ENCODE measurements around the gene TKTL1. TPM values are rescaled to one million over a fixed set of nuclear protein-coding genes. Genes with fewer than 3 reads are reported as not detected.

Gene TKTL1
- polyA plus RNA-seq, 1 donor (not counting 4 experiments of a cell fraction or from before 2014, with no cell fraction given), result not detected

GRCh38 chrX:154351183-154352011, 55.8 kb downstream of the TKTL1 start:
- H3K4me1 ChIP-seq (ENCODE audit: control insufficient read depth, extremely low read depth, insufficient read depth, low read length), result no peaks in the 10 kb centered on the region

DNA sequence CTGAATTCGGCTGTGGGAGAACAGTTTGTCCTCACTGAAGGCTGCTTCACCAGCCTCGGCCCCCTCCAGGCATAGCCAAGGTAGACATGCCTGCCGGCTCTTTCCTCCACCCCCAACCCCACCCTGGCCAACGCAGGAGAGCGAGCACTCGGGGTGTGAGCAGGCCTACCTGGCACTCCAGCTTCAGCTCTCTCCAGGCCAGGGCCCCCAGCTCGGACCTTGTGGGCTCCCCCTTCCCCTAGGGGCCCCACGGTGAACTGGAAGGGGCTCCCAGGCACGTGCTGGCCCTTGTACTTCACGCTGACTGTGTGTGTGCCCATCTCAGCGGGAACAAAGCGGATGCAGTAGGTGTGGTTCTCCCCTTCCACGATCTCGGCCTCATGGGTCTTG, 56.4 kb downstream of the TKTL1 start:
- Histone ChIP-seq H3K79me2 (ENCODE audit: control insufficient read depth, insufficient read depth, low read length) (peaks cover 2% of the 10 kb centered on the region), H3K36me3 (ENCODE audit: control insufficient read depth in 2 of 2, extremely low read depth in 1 of 2, insufficient read depth in 2 of 2, low read length in 2 of 2) (peaks cover 23 to 32% of the 10 kb centered on the region in 2 experiments), H3K4me1 (ENCODE audit: control insufficient read depth, extremely low read depth, insufficient read depth, low read length) (no peaks in the 10 kb centered on the region), H2AFZ (ENCODE audit: control insufficient read depth, low read length) (no peak overlapping the region), H3K9me1 (ENCODE audit: control insufficient read depth, extremely low read depth, insufficient read depth, low read length) (no peaks in the 10 kb centered on the region), H3K27ac (ENCODE audit: control insufficient read depth, insufficient read depth, low read length) (no peak overlapping the region), H3K4me2 (ENCODE audit: control insufficient read depth, extremely low read depth, insufficient read depth, low read depth, low read length) (no peak overlapping the region), H3K9ac (ENCODE audit: control insufficient read depth, extremely low read depth, insufficient read depth, low read length) (no peak overlapping the region), H3K27me3 (ENCODE audit: control insufficient read depth, extremely low read depth, insufficient read depth, low read length) (no peaks in the 10 kb centered on the region), H4K20me1 (ENCODE audit: control insufficient read depth, extremely low read depth, insufficient read depth, low read length) (peaks cover 35% of the 10 kb centered on the region), H3K9me3 (ENCODE audit: control insufficient read depth, low read depth, low read length) (peaks cover 3% of the 10 kb centered on the region), H3K4me3 (ENCODE audit: control insufficient read depth in 2 of 3, extremely low read depth in 1 of 3, insufficient read depth in 2 of 3, low read depth in 1 of 3, low read length in 3 of 3) (no peak overlapping the region)
- no peak for DNase-seq (ENCODE audit: low read depth, low spot score)
- FAIRE-seq, result no peak
- TF ChIP-seq EZH2 (IDR thresholded peaks at IDR 0.05; ENCODE audit: low read length) (no peak), CTCF (optimal IDR thresholded peaks at IDR 0.05 in 1 of 3, IDR thresholded peaks at IDR 0.05 in 1 of 3, conservative IDR thresholded peaks at IDR 0.05 in 1 of 3; ENCODE audit: extremely low read depth in 1 of 3, insufficient read depth in 2 of 3, low read length in 3 of 3) (no peak)
- dilution Hi-C loops (cut with MboI; ENCODE audit: extremely low pct_ligation_motif_present, low sequenced_read_pairs), result no loop called here

More at GRCh38 chrX:154351183-154352011, 55.8 kb downstream of the TKTL1 start:
- FAIRE-seq, result no peak
- Histone ChIP-seq H3K9me1 (ENCODE audit: control insufficient read depth, extremely low read depth, insufficient read depth, low read length) (no peaks in the 10 kb centered on the region), H3K9me3 (ENCODE audit: control insufficient read depth, low read depth, low read length) (peaks cover 3% of the 10 kb centered on the region), H3K9ac (ENCODE audit: control insufficient read depth, extremely low read depth, insufficient read depth, low read length) (no peak overlapping the region), H3K27me3 (ENCODE audit: control insufficient read depth, extremely low read depth, insufficient read depth, low read length) (no peaks in the 10 kb centered on the region), H3K36me3 (ENCODE audit: control insufficient read depth in 2 of 2, extremely low read depth in 1 of 2, insufficient read depth in 2 of 2, low read length in 2 of 2) (peaks cover 22 to 32% of the 10 kb centered on the region in 2 experiments), H3K4me2 (ENCODE audit: control insufficient read depth, extremely low read depth, insufficient read depth, low read depth, low read length) (no peak overlapping the region), H4K20me1 (ENCODE audit: control insufficient read depth, extremely low read depth, insufficient read depth, low read length) (peaks cover 33% of the 10 kb centered on the region), H3K4me3 (ENCODE audit: control insufficient read depth in 2 of 3, extremely low read depth in 1 of 3, insufficient read depth in 2 of 3, low read depth in 1 of 3, low read length in 3 of 3) (no peak overlapping the region), H2AFZ (ENCODE audit: control insufficient read depth, low read length) (no peak overlapping the region), H3K79me2 (ENCODE audit: control insufficient read depth, insufficient read depth, low read length) (peaks cover 2% of the 10 kb centered on the region), H3K27ac (ENCODE audit: control insufficient read depth, insufficient read depth, low read length) (no peak overlapping the region)
- TF ChIP-seq CTCF (optimal IDR thresholded peaks at IDR 0.05 in 1 of 3, IDR thresholded peaks at IDR 0.05 in 1 of 3, conservative IDR thresholded peaks at IDR 0.05 in 1 of 3; ENCODE audit: extremely low read depth in 1 of 3, insufficient read depth in 2 of 3, low read length in 3 of 3) (no peak), EZH2 (IDR thresholded peaks at IDR 0.05; ENCODE audit: low read length) (no peak)
- no peak for DNase-seq (ENCODE audit: low read depth, low spot score)
- dilution Hi-C loops (cut with MboI; ENCODE audit: extremely low pct_ligation_motif_present, low sequenced_read_pairs), result no loop called here
